Neural cell (in vitro differentiated cells): ENCODE measurements around the gene MGME1. TPM values are rescaled to one million over a fixed set of nuclear protein-coding genes. Genes with fewer than 3 reads are reported as not detected.

ENCODE experiments used
- H2AFZ ChIP-seq: fragments of 200-600, 300-800 bp; sonication (generic), shearing (Covaris generic); 2 replicates; pipeline ENCODE4 v1.6.0; 2014; ENCODE audit warnings: low read depth, mild to moderate bottlenecking, antibody characterized with exemption, low read length, moderate library complexity
- H3F3A ChIP-seq: fragments of 200-600 bp; shearing (Covaris generic); 2 replicates; pipeline ENCODE4 v1.6.1; 2016; ENCODE audit warnings: mild to moderate bottlenecking, moderate library complexity, mixed read lengths, antibody characterized with exemption, low read length; ENCODE audit not compliant: insufficient read depth, poor library complexity, severe bottlenecking
- H3K27ac ChIP-seq: fragments of 200-600, 300-800 bp; sonication (generic), shearing (Covaris generic); 2 replicates; pipeline ENCODE4 v1.5.1; 2014; ENCODE audit warnings: mild to moderate bottlenecking, low read length, moderate library complexity
- H3K27me3 ChIP-seq: fragments of 300-800, 200-600 bp; sonication (generic), shearing (Covaris generic); 2 replicates; pipeline ENCODE4 v1.6.0; 2014; ENCODE audit warnings: mild to moderate bottlenecking, low read depth, low read length, moderate library complexity; ENCODE audit not compliant: insufficient read depth
- H3K36me3 ChIP-seq: fragments of 300-800, 200-600 bp; sonication (generic), shearing (Covaris generic); 2 replicates; pipeline ENCODE4 v1.5.1; 2014; ENCODE audit warnings: mild to moderate bottlenecking, antibody characterized with exemption, low read length, moderate library complexity; ENCODE audit not compliant: insufficient read depth
- H3K4me2 ChIP-seq: fragments of 300-800, 200-600 bp; sonication (generic), shearing (Covaris generic); 2 replicates; pipeline ENCODE4 v1.6.0; 2014; ENCODE audit warnings: mild to moderate bottlenecking, low read length
- H3K4me3 ChIP-seq: fragments of 300-800, 200-600 bp; sonication (generic), shearing (Covaris generic); 2 replicates; pipeline ENCODE4 v1.5.1; 2014; ENCODE audit warnings: mild to moderate bottlenecking, low read length, moderate library complexity
- H3K79me2 ChIP-seq: fragments of 200-600 bp; shearing (Covaris generic); replicated peaks from 2 replicates; pipeline ENCODE4 v1.6.0; 2014; ENCODE audit warnings: mild to moderate bottlenecking, low read length, moderate library complexity; ENCODE audit not compliant: insufficient read depth
- H3K9ac ChIP-seq: fragments of 300-800, 200-600 bp; sonication (generic), shearing (Covaris generic); 2 replicates; pipeline ENCODE4 v1.6.1; 2016; ENCODE audit warnings: mild to moderate bottlenecking, low read length, mixed read lengths
- H3K9me2 ChIP-seq: fragments of 200-600 bp; shearing (Covaris generic); 2 replicates; pipeline ENCODE4 v1.6.1; 2016; ENCODE audit warnings: mild to moderate bottlenecking, low read length, mixed read lengths; ENCODE audit not compliant: insufficient read depth
- H3K9me3 ChIP-seq: fragments of 200-600, 300-800 bp; sonication (generic), shearing (Covaris generic); 2 replicates; pipeline ENCODE4 v1.6.1; 2016; ENCODE audit warnings: mild to moderate bottlenecking, mixed run types, low read length, moderate library complexity, mixed read lengths
- H4K20me1 ChIP-seq: fragments of 200-600 bp; shearing (Covaris generic); 2 replicates; pipeline ENCODE4 v1.6.1; 2016; ENCODE audit warnings: mild to moderate bottlenecking, mixed run types; ENCODE audit not compliant: insufficient read depth
- EP300 ChIP-seq: fragments of 450-650 bp; conservative IDR thresholded peaks from 2 replicates; pipeline ENCODE4 v1.6.1; 2014; ENCODE audit warnings: antibody characterized with exemption, mild to moderate bottlenecking, moderate library complexity; ENCODE audit not compliant: poor library complexity, severe bottlenecking
- EZH2 ChIP-seq: fragments of 200-600, 300-800 bp; shearing (Covaris generic), sonication (generic); IDR thresholded peaks from 2 replicates; pipeline ENCODE4 v1.6.1; 2014; ENCODE audit warnings: antibody characterized with exemption, low read length, borderline replicate concordance, mild to moderate bottlenecking; ENCODE audit not compliant: insufficient read depth, poor library complexity, severe bottlenecking
- MXI1 ChIP-seq: fragments of 450-650 bp; conservative IDR thresholded peaks from 2 replicates; pipeline ENCODE4 v1.6.1; 2014; ENCODE audit warnings: antibody characterized with exemption, mild to moderate bottlenecking; ENCODE audit not compliant: poor library complexity, severe bottlenecking
- POLR2AphosphoS5 ChIP-seq: IDR thresholded peaks from 2 replicates; pipeline ENCODE4 v1.6.1; 2012
- RAD21 ChIP-seq: fragments of 450-650 bp; conservative IDR thresholded peaks from 2 replicates; pipeline ENCODE4 v1.6.1; 2014; ENCODE audit warnings: antibody characterized with exemption, mild to moderate bottlenecking, moderate library complexity
- SMC3 ChIP-seq: fragments of 450-650 bp; conservative IDR thresholded peaks from 2 replicates; pipeline ENCODE4 v1.6.1; 2014; ENCODE audit warnings: antibody characterized with exemption, mild to moderate bottlenecking, moderate library complexity; ENCODE audit not compliant: poor library complexity
- TAF1 ChIP-seq: IDR thresholded peaks from 2 replicates; pipeline ENCODE4 v1.6.1; 2012; ENCODE audit warnings: low read depth
- polyA plus RNA-seq: library from polyadenylated mRNA; depleted of rRNA; stranded (reverse); fragments of >200 nt; gene quantifications from 2 replicates; pipeline ENCODE4 v1.2.3, GENCODE V29; 2014
- TF ChIP-seq, protein P1 (sequence below): IDR thresholded peaks from 2 replicates; pipeline ENCODE4 v1.6.1; 2012; ENCODE audit warnings: borderline replicate concordance
- TF ChIP-seq, protein P2 (sequence below): fragments of 450-650 bp; IDR thresholded peaks from 2 replicates; pipeline ENCODE4 v1.5.1; 2014; ENCODE audit warnings: antibody characterized with exemption, mild to moderate bottlenecking, moderate library complexity; ENCODE audit not compliant: poor library complexity, severe bottlenecking

Gene MGME1
- polyA plus RNA-seq, 1 donor from 2014 or later: 7.0 TPM

DNA sequence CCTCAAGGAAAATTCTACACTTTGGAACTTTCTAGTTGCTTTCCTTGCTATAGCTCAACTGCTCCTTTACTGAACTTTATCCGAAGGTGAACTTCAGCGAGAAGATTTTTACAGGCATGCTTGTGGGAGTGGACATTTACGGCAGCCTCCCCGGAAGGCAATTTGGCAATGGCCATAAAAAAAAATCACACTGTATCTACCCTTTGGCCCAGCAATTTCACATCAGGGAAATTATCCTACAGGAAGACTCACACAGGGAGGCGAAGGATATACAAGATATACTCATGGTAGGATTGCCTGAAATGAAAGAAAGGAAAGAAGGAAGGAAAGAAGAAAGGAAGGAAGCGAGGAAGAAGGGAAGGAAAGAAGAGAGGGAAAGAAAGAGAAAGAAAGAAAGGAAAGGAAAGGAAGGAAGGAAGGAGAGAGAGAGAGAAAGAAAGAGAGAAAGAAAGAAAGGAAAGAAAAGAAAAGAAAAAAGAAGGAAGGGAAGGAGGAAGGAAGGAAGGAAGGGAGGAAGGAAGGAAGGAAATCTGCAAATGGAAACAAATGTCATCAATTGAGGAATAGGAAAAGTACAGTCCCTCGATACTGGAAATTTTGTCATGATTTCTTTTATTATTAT lies 63.2 kb downstream of the MGME1 start:
- Histone ChIP-seq H3K9ac (no peak overlapping the region), H3K4me2 (no peak overlapping the region), H3K79me2 (no peaks in the 10 kb centered on the region), H3K4me3 (no peak overlapping the region), H4K20me1 (no peaks in the 10 kb centered on the region), H3K27ac (no peak overlapping the region), H3K36me3 (no peaks in the 10 kb centered on the region), H2AFZ (no peak overlapping the region), H3K9me3 (no peaks in the 10 kb centered on the region), H3K9me2 (no peaks in the 10 kb centered on the region), H3F3A (no peaks in the 10 kb centered on the region), H3K27me3 (no peaks in the 10 kb centered on the region)
- TF ChIP-seq, protein P1, sequence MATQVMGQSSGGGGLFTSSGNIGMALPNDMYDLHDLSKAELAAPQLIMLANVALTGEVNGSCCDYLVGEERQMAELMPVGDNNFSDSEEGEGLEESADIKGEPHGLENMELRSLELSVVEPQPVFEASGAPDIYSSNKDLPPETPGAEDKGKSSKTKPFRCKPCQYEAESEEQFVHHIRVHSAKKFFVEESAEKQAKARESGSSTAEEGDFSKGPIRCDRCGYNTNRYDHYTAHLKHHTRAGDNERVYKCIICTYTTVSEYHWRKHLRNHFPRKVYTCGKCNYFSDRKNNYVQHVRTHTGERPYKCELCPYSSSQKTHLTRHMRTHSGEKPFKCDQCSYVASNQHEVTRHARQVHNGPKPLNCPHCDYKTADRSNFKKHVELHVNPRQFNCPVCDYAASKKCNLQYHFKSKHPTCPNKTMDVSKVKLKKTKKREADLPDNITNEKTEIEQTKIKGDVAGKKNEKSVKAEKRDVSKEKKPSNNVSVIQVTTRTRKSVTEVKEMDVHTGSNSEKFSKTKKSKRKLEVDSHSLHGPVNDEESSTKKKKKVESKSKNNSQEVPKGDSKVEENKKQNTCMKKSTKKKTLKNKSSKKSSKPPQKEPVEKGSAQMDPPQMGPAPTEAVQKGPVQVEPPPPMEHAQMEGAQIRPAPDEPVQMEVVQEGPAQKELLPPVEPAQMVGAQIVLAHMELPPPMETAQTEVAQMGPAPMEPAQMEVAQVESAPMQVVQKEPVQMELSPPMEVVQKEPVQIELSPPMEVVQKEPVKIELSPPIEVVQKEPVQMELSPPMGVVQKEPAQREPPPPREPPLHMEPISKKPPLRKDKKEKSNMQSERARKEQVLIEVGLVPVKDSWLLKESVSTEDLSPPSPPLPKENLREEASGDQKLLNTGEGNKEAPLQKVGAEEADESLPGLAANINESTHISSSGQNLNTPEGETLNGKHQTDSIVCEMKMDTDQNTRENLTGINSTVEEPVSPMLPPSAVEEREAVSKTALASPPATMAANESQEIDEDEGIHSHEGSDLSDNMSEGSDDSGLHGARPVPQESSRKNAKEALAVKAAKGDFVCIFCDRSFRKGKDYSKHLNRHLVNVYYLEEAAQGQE: no peak
- TF ChIP-seq EZH2 (no peak), TAF1 (no peak)
- TF ChIP-seq, protein P2, sequence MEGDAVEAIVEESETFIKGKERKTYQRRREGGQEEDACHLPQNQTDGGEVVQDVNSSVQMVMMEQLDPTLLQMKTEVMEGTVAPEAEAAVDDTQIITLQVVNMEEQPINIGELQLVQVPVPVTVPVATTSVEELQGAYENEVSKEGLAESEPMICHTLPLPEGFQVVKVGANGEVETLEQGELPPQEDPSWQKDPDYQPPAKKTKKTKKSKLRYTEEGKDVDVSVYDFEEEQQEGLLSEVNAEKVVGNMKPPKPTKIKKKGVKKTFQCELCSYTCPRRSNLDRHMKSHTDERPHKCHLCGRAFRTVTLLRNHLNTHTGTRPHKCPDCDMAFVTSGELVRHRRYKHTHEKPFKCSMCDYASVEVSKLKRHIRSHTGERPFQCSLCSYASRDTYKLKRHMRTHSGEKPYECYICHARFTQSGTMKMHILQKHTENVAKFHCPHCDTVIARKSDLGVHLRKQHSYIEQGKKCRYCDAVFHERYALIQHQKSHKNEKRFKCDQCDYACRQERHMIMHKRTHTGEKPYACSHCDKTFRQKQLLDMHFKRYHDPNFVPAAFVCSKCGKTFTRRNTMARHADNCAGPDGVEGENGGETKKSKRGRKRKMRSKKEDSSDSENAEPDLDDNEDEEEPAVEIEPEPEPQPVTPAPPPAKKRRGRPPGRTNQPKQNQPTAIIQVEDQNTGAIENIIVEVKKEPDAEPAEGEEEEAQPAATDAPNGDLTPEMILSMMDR: no peak

DNA sequence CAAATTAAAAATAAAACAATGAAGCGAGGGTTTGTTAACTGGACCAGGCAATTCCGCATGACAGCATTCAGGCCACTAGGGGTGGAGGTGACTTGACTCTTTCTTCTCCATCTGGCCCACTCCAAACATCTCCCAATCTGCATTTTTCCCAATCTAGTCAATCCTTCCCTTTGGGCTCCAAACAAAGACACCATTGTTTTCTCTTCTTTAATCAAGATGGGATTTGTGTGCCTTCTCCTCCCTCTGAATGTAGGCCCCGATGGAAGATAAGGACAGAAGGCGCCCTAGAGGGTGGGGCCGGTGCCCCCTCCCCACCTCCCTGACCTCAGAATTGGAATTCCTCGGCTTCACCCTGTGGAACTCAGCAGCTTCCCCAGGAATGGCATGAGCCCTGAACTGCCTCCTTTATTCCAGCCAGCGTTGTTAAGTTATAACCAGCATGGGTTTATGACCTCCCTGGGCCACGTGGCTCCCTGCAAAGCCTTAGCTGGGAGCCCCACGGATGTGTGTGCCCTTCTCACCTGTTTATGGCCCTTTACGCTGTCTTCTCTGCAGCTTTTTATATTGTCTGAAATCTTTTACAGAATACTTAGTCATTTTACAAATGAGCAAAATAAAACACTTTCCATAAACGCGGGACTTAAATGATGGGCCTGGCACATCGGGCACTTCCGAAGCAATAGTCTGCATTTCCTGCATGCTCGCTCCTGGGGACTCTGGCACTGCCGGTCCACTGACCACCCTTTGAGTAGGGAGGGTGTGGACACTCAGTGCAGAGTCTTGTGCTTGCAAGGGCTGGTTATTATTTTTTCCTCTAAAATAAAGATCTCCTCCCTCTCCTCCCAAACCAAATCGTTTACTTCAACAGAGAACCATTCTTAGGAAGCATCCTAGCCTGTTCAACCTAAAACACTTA lies 64.4 kb downstream of the MGME1 start:
- no peaks in the 10 kb centered on the region for H3K9me3 ChIP-seq
- H3F3A ChIP-seq: no peaks in the 10 kb centered on the region
- H3K27me3 ChIP-seq: no peaks in the 10 kb centered on the region
- no peaks in the 10 kb centered on the region for H3K36me3 ChIP-seq
- TF ChIP-seq EP300: no peak
- no peak for TF ChIP-seq MXI1
- TF ChIP-seq, protein P2: no peak
- no peak for TF ChIP-seq POLR2AphosphoS5
- TF ChIP-seq TAF1: no peak
- no peak for TF ChIP-seq RAD21
- TF ChIP-seq SMC3: no peak
- no peak for TF ChIP-seq EZH2
- TF ChIP-seq, protein P1: no peak
- H3K79me2 ChIP-seq: no peaks in the 10 kb centered on the region
- H2AFZ ChIP-seq: no peak overlapping the region
- H3K9me2 ChIP-seq: no peaks in the 10 kb centered on the region
- no peak overlapping the region for H3K27ac ChIP-seq
- H3K4me2 ChIP-seq: no peak overlapping the region
- H3K9ac ChIP-seq: no peak overlapping the region
- H3K4me3 ChIP-seq: no peak overlapping the region
- no peaks in the 10 kb centered on the region for H4K20me1 ChIP-seq
